Adipocyte (in vitro differentiated cells): ENCODE results near the gene AXDND1.
A peak's percentile ranks its signal among the peaks of the same experiment; 100 is the strongest.

Source experiments
- DNase-seq: peaks from one replicate; pipeline ENCODE4 v3.0.0-alpha.2; 2015; ENCODE audit warnings: low read depth
- H3K27me3 ChIP-seq: replicated peaks from 2 replicates; pipeline ENCODE4 v1.7.0; 2013; ENCODE audit warnings: mild to moderate bottlenecking, low read length, moderate library complexity; ENCODE audit not compliant: control insufficient read depth, insufficient read depth
- H3K36me3 ChIP-seq: 2 replicates; pipeline ENCODE4 v1.7.0; 2013; ENCODE audit warnings: low read length, mild to moderate bottlenecking, moderate library complexity; ENCODE audit not compliant: control insufficient read depth, insufficient read depth, severe bottlenecking
- H3K4me1 ChIP-seq: 2 replicates; pipeline ENCODE4 v1.7.0; 2013; ENCODE audit warnings: mild to moderate bottlenecking, low read length, moderate library complexity; ENCODE audit not compliant: control insufficient read depth, insufficient read depth
- H3K4me3 ChIP-seq: 2 replicates; pipeline ENCODE4 v1.7.0; 2013; ENCODE audit warnings: mild to moderate bottlenecking, low read length, moderate library complexity
- H3K9ac ChIP-seq: 2 replicates; pipeline ENCODE4 v1.7.0; 2013; ENCODE audit warnings: mild to moderate bottlenecking, low read length, moderate library complexity
- H3K9me3 ChIP-seq: 2 replicates; pipeline ENCODE4 v1.7.0; 2013; ENCODE audit warnings: mild to moderate bottlenecking, low read length, moderate library complexity; ENCODE audit not compliant: control insufficient read depth

Gene AXDND1

GRCh38 chr1:179365342-179366092 is at the start of gene AXDND1:
TSS of gene AXDND1 (plus strand) at chr1:179365971. CDS start at chr1:179366510, 539 bp downstream.
- Histone ChIP-seq H3K4me1 (peaks cover 3% of the 10 kb centered on the region), H3K36me3 (no peaks in the 10 kb centered on the region), H3K9ac (peak within 1 kb of the TSS; percentile 95), H3K9me3 (no peaks in the 10 kb centered on the region), H3K4me3 (peak within 1 kb of the TSS; percentile 89), H3K27me3 (no peaks in the 10 kb centered on the region)
- DNase-seq = peak; percentile 93

- Histone ChIP-seq H3K9ac (no peak overlapping the region), H3K4me3 (no peak overlapping the region), H3K4me1 (peaks cover 1% of the 10 kb centered on the region), H3K27me3 (no peaks in the 10 kb centered on the region), H3K9me3 (no peaks in the 10 kb centered on the region), H3K36me3 (peaks cover 48% of the 10 kb centered on the region)
- no peak for DNase-seq
Observed at GRCh38 chr1:179318491-179318890, 47.3 kb upstream of the AXDND1 start.

- Histone ChIP-seq H3K9ac (no peak overlapping the region), H3K4me3 (no peak overlapping the region), H3K9me3 (no peaks in the 10 kb centered on the region), H3K4me1 (peaks cover 4% of the 10 kb centered on the region), H3K27me3 (no peaks in the 10 kb centered on the region), H3K36me3 (peaks cover 57% of the 10 kb centered on the region)
- no peak for DNase-seq
Observed at GRCh38 chr1:179321533-179322216, 44.1 kb upstream of the AXDND1 start.

- peaks cover 58% of the 10 kb centered on the region for H3K36me3 ChIP-seq
- no peaks in the 10 kb centered on the region for H3K27me3 ChIP-seq
- DNase-seq = no peak
- no peak overlapping the region for H3K9ac ChIP-seq
- H3K9me3 ChIP-seq = no peaks in the 10 kb centered on the region
- H3K4me1 ChIP-seq = peaks cover 9% of the 10 kb centered on the region
- peak overlapping the region; percentile 41 for H3K4me3 ChIP-seq
Observed at GRCh38 chr1:179322557-179322956, 43.2 kb upstream of the AXDND1 start.

- no peaks in the 10 kb centered on the region for H3K9me3 ChIP-seq
- H3K9ac ChIP-seq = no peak overlapping the region
- H3K4me1 ChIP-seq = peaks cover 17% of the 10 kb centered on the region
- H3K36me3 ChIP-seq = peaks cover 53% of the 10 kb centered on the region
- no peak overlapping the region for H3K4me3 ChIP-seq
- no peak for DNase-seq
- H3K27me3 ChIP-seq = no peaks in the 10 kb centered on the region
Observed at GRCh38 chr1:179323436-179323835, 42.3 kb upstream of the AXDND1 start.

DNA sequence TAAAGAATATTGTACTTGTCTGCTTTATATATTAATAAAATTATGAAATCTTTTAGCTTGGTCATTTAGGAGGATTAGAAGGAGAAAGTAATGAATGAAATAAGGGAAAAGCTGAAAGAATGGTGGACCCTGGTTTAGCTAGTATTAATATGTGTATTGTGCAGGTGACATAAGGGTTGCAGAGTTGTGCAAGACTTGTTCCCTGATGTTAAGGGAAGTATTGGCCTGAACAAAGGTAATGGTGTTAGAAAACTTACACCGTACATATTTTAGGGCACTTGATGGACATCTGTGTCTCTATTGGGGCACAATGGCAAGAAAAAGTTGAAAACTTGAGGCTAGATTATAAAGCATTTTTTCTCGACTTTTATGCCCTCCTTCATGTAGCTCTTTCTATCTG is 39.9 kb upstream of the AXDND1 start:
- no peaks in the 10 kb centered on the region for H3K27me3 ChIP-seq
- peaks cover 56% of the 10 kb centered on the region for H3K36me3 ChIP-seq
- peaks cover 24% of the 10 kb centered on the region for H3K4me1 ChIP-seq
- H3K4me3 ChIP-seq = no peak overlapping the region
- no peaks in the 10 kb centered on the region for H3K9me3 ChIP-seq
- H3K9ac ChIP-seq = no peak overlapping the region
- DNase-seq = no peak

GRCh38 chr1:179326746-179327145 is 39.0 kb upstream of the AXDND1 start:
- peaks cover 24% of the 10 kb centered on the region for H3K4me1 ChIP-seq
- peaks cover 51% of the 10 kb centered on the region for H3K36me3 ChIP-seq
- DNase-seq = no peak
- no peaks in the 10 kb centered on the region for H3K9me3 ChIP-seq
- H3K9ac ChIP-seq = no peak overlapping the region
- H3K4me3 ChIP-seq = no peak overlapping the region
- H3K27me3 ChIP-seq = no peaks in the 10 kb centered on the region

DNA sequence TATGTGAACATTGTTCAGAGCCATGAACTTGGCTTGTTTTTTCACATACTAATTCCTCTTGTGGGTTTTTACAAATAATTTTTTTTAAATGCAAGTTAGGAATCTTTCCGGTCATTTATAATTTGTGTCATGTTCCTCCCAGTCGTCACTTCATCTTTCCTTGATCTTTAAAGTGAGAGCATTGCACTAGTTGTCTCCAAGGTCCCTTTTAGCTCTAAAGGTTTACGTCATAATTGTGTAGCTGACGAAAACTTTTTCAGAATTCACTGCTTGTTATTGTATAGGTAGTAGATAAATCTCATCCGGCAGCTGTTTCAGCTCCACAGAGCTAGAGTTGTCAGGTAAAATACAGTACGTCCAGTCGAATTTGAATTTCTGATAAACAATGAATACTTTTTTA is 38.6 kb upstream of the AXDND1 start:
- Histone ChIP-seq H3K9me3 (no peaks in the 10 kb centered on the region), H3K27me3 (no peaks in the 10 kb centered on the region), H3K4me1 (peaks cover 24% of the 10 kb centered on the region), H3K9ac (no peak overlapping the region), H3K36me3 (peaks cover 53% of the 10 kb centered on the region), H3K4me3 (no peak overlapping the region)
- no peak for DNase-seq

GRCh38 chr1:179327679-179328078 is 38.1 kb upstream of the AXDND1 start:
- H3K27me3 ChIP-seq = no peaks in the 10 kb centered on the region
- peak; percentile 13 for DNase-seq
- H3K9me3 ChIP-seq = no peaks in the 10 kb centered on the region
- H3K4me3 ChIP-seq = no peak overlapping the region
- no peak overlapping the region for H3K9ac ChIP-seq
- H3K4me1 ChIP-seq = peaks cover 24% of the 10 kb centered on the region
- peaks cover 58% of the 10 kb centered on the region for H3K36me3 ChIP-seq

DNA sequence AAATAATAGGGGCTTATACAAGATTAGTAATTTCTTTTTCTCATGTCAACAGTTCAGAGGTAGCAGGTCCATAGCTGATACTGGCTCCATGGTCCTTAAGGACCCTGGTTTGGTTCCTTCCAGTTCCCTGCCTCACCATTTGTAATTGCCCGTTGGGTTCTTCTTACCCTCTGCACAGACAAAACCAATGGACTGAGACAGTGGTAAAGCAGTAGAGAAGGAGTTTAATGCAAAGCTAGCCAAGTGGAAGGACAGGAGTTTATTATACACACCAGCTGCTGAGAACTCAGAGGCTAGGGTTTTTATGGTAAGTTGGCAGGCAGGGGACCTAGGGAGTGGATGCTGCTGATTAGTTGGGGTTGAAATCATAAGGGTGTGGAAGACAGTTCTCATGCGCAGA is 35.9 kb upstream of the AXDND1 start:
- Histone ChIP-seq H3K4me3 (no peak overlapping the region), H3K4me1 (peaks cover 21% of the 10 kb centered on the region), H3K9ac (no peak overlapping the region), H3K36me3 (peaks cover 54% of the 10 kb centered on the region), H3K27me3 (no peaks in the 10 kb centered on the region), H3K9me3 (no peaks in the 10 kb centered on the region)
- DNase-seq = no peak

DNA sequence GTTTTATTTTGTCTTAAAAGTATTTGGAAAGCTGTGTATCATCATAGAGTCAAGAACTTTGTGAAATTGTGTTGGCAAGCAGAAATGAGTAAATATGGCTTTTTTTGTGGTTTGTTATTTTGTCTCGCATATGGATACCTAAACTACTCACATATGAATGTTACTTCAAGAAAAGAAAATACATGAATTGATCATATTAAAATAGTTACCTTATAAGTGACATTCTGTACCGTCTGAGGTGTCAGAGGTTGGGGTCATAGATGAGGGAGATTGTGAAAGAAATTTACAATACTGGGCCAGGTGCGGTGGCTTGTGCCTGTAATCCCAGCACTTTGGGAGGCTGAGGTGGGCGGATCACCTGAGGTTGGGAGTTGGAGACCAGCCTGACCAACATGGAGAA is 31.3 kb upstream of the AXDND1 start:
- no peaks in the 10 kb centered on the region for H3K9me3 ChIP-seq
- no peaks in the 10 kb centered on the region for H3K27me3 ChIP-seq

More for the DNA sequence above, 31.3 kb upstream of the AXDND1 start:
- Histone ChIP-seq H3K4me3 (no peak overlapping the region), H3K4me1 (no peaks in the 10 kb centered on the region), H3K9ac (no peak overlapping the region), H3K36me3 (peaks cover 66% of the 10 kb centered on the region)
- DNase-seq = no peak
